ENCODE measurements around the gene PGRMC1. TPM values are rescaled to one million over a fixed set of nuclear protein-coding genes. Genes with fewer than 3 reads are reported as not detected.

The PGRMC1 gene
- total RNA-seq, 2 donors from 2014 or later: 156 to 171 TPM

DNA sequence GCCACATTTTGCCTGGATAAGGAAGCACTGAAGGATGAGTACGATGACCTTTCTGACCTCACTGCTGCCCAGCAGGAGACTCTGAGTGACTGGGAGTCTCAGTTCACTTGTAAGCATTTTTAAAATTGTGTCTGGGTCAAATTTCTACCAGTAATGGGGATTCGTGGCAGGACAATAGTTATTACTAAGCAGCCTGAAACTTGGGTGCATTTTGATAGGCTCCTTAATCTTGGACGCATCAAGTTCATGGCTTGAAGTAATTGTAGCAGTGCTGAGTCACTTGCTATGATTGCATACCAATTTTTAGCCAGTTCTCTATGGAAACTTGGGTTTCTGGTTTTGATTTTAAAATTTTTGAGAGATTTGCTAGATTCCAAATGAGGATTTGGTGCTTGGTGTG lies 4.3 kb downstream of the PGRMC1 start:
- Histone ChIP-seq H3K4me1 (replicated peaks) (no peaks in the 10 kb centered on the region), H3K27me3 (replicated peaks; ENCODE audit: insufficient read depth) (no peaks in the 10 kb centered on the region), H3K4me3 (no peak overlapping the region), H3K36me3 (no peaks in the 10 kb centered on the region), H3K27ac (no peak overlapping the region), H3K9me3 (no peaks in the 10 kb centered on the region)
- intact Hi-C loops (cut with DNase I): no loop called here
- TF ChIP-seq POLR2A (IDR thresholded peaks at IDR 0.05) (no peak), POLR2AphosphoS5 (IDR thresholded peaks at IDR 0.05) (no peak)
- TF ChIP-seq, protein P1, sequence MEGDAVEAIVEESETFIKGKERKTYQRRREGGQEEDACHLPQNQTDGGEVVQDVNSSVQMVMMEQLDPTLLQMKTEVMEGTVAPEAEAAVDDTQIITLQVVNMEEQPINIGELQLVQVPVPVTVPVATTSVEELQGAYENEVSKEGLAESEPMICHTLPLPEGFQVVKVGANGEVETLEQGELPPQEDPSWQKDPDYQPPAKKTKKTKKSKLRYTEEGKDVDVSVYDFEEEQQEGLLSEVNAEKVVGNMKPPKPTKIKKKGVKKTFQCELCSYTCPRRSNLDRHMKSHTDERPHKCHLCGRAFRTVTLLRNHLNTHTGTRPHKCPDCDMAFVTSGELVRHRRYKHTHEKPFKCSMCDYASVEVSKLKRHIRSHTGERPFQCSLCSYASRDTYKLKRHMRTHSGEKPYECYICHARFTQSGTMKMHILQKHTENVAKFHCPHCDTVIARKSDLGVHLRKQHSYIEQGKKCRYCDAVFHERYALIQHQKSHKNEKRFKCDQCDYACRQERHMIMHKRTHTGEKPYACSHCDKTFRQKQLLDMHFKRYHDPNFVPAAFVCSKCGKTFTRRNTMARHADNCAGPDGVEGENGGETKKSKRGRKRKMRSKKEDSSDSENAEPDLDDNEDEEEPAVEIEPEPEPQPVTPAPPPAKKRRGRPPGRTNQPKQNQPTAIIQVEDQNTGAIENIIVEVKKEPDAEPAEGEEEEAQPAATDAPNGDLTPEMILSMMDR (IDR thresholded peaks at IDR 0.05): no peak
- DNase-seq (ENCODE audit: low spot score): no peak
- WGBS: 61% methylated on average over 3 of the region's 3 CpGs

DNA sequence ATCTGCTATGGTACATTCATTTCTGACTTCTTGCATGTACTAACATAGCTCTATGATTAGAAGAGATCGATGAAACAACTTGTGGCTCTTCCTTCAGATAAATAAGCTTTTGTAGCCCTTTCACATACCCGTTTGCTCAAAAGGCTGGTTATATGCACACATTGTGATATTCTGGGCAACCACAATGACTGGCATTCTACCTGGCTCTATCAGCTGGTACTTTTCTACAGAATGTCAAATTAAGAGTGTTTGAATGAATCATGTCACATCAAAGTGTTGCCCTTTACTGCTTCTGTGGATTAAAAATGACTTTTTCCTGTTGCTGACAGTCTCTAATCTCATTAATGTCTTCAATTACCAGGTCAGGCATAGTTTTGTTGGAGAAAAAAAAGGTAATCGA lies 11.6 kb downstream of the PGRMC1 start:
- H3K36me3 ChIP-seq: no peaks in the 10 kb centered on the region
- WGBS: 94% methylated on average over 3 of the region's 3 CpGs
- no peak for DNase-seq (ENCODE audit: low spot score)
- H3K27me3 ChIP-seq (replicated peaks; ENCODE audit: insufficient read depth): no peaks in the 10 kb centered on the region
- no peak overlapping the region for H3K27ac ChIP-seq
- no peaks in the 10 kb centered on the region for H3K9me3 ChIP-seq
- H3K4me1 ChIP-seq (replicated peaks): no peaks in the 10 kb centered on the region
- H3K4me3 ChIP-seq: no peak overlapping the region
- TF ChIP-seq POLR2AphosphoS5 (IDR thresholded peaks at IDR 0.05): no peak
- no peak for TF ChIP-seq POLR2A (IDR thresholded peaks at IDR 0.05)
- TF ChIP-seq, protein P1 (IDR thresholded peaks at IDR 0.05): no peak
- intact Hi-C loops (cut with DNase I): no loop called here

DNA sequence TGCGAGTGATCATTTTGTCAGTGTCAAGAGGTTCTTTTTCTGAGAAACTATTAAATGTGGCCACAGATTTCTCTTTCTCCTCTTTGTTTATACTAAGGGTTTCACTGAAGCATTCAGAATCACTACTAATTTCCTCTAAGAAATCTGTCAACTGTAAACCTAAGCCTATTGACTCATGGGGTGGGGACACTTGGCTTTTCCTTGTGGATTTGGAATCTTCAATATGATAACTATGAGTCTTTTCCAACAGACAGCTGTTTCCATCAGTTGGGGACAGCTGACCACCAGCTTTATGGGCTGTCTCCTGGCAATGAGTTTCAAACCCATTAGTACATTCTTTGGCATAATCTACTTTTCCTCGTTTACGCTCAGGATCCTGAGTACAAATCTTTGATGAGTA lies 13.8 kb downstream of the PGRMC1 start:
- Histone ChIP-seq H3K27me3 (replicated peaks; ENCODE audit: insufficient read depth) (no peaks in the 10 kb centered on the region), H3K9me3 (no peaks in the 10 kb centered on the region), H3K4me3 (no peak overlapping the region), H3K4me1 (replicated peaks) (no peaks in the 10 kb centered on the region), H3K27ac (no peak overlapping the region), H3K36me3 (no peaks in the 10 kb centered on the region)
- no peak for DNase-seq (ENCODE audit: low spot score)
- 87% methylated on average over 3 of the region's 3 CpGs for WGBS
- TF ChIP-seq POLR2AphosphoS5 (IDR thresholded peaks at IDR 0.05) (no peak), POLR2A (IDR thresholded peaks at IDR 0.05) (no peak)
- TF ChIP-seq, protein P1 (IDR thresholded peaks at IDR 0.05): no peak
- intact Hi-C loops (cut with DNase I): no loop called here

DNA sequence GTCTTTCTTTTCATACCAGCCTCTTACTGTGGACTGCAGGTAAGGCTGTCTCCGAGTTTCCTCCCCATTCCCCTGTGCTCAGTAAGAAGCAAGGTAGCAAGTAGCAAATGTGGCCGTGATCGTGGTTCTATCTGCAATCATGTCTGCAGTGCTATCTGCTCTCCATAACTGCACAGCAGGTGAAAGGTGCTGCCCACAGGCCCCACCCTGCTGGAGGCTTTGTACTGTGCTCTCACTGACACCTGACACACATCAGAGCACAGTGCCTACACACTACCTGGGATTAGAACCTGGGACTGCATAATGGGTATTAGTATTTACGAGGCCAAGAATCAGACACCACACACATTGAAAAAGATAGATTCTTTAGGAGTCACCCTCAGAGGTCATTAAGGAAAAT lies 15.3 kb downstream of the PGRMC1 start:
- DNase-seq (ENCODE audit: low spot score): no peak
- no peak overlapping the region for H3K27ac ChIP-seq

DNA sequence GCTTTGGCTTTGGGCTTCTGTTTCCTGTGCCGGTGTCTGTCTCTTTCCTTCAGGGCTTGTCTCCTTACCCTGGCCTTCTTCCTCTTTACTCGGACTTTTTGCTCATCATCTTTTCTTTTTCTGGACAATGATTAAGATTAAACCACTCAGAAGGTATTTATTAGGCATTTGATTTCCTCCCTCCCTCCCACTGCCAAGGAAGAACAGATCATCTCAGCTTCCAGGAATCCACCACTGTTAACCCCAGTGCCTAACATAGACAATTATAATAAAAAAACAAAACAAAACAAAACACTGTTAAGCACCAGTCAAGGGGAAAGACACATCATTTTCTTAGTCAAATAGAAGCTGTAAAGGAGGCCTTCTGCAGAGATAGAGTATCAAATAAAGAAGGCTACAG lies 16.6 kb downstream of the PGRMC1 start:
- H3K27ac ChIP-seq: no peak overlapping the region
- WGBS: 44% methylated on average over 2 of the region's 2 CpGs
- no peaks in the 10 kb centered on the region for H3K9me3 ChIP-seq
- no peaks in the 10 kb centered on the region for H3K4me1 ChIP-seq (replicated peaks)
- H3K27me3 ChIP-seq (replicated peaks; ENCODE audit: insufficient read depth): no peaks in the 10 kb centered on the region
- no peak for DNase-seq (ENCODE audit: low spot score)
- H3K36me3 ChIP-seq: no peaks in the 10 kb centered on the region
- no peak for TF ChIP-seq POLR2A (IDR thresholded peaks at IDR 0.05)
- no peak for TF ChIP-seq POLR2AphosphoS5 (IDR thresholded peaks at IDR 0.05)
- TF ChIP-seq, protein P1 (IDR thresholded peaks at IDR 0.05): no peak
- H3K4me3 ChIP-seq: no peak overlapping the region
- intact Hi-C loops (cut with DNase I): no loop called here

More for the DNA sequence above, 15.3 kb downstream of the PGRMC1 start:
- WGBS: 93% methylated on average over 4 of the region's 4 CpGs
- no peak overlapping the region for H3K4me3 ChIP-seq
- intact Hi-C loops (cut with DNase I): no loop called here
- no peaks in the 10 kb centered on the region for H3K4me1 ChIP-seq (replicated peaks)
- no peaks in the 10 kb centered on the region for H3K9me3 ChIP-seq
- no peaks in the 10 kb centered on the region for H3K27me3 ChIP-seq (replicated peaks; ENCODE audit: insufficient read depth)
- no peaks in the 10 kb centered on the region for H3K36me3 ChIP-seq
- TF ChIP-seq POLR2A (IDR thresholded peaks at IDR 0.05): no peak
- TF ChIP-seq, protein P1 (IDR thresholded peaks at IDR 0.05): no peak
- TF ChIP-seq POLR2AphosphoS5 (IDR thresholded peaks at IDR 0.05): no peak

All from prostate gland (tissue), 2 donors.